HEK293 (cell line): ENCODE results near the gene CHRDL1.

Source experiments
- CTCF ChIA-PET: fragments of 350-600 bp; formaldehyde crosslinking; extraction: SDS; loops from one replicate; lab custom pipeline; 2021; ENCODE audit warnings: antibody characterized with exemption; lab: Yijun Ruan, JAX
- POLR2A ChIA-PET: fragments of 300-600 bp; formaldehyde crosslinking; extraction: SDS; loops from one replicate; lab custom pipeline; 2020; ENCODE audit warnings: antibody characterized with exemption, inconsistent platforms; lab: Yijun Ruan, JAX
- H3K27ac ChIP-seq: fragments of 200-500 bp; sonication (Bioruptor generic); 2 replicates; pipeline ENCODE4 v1.5.1; 2014; ENCODE audit warnings: low read depth, low read length, control low read depth, inconsistent platforms; ENCODE audit errors: extremely low read depth
- H3K36me3 ChIP-seq, 2 experiments: fragments of 200-500 bp in 1 of 2; sonication (Bioruptor generic) in 1 of 2; 1 replicate in 1 of 2; 2 replicates in 1 of 2; pipeline ENCODE4 v1.5.1; 2014 to 2017; ENCODE audit warnings: inconsistent platforms in 2 of 2, low read length in 2 of 2; ENCODE audit not compliant: control insufficient read depth in 2 of 2, insufficient read depth in 1 of 2
- H3K4me1 ChIP-seq: fragments of 200-500 bp; sonication (Bioruptor generic); 2 replicates; pipeline ENCODE4 v1.5.1; 2014; ENCODE audit warnings: mild to moderate bottlenecking, low read length, inconsistent platforms; ENCODE audit not compliant: control insufficient read depth, insufficient read depth
- H3K4me3 ChIP-seq: 2 replicates; pipeline ENCODE4 v1.5.1; 2011; ENCODE audit warnings: low read depth, mild to moderate bottlenecking, control low read depth, low read length, moderate library complexity
- H3K9me3 ChIP-seq: fragments of 200-500 bp; sonication (Bioruptor generic); 2 replicates; pipeline ENCODE4 v1.5.1; 2014; ENCODE audit warnings: low read depth, low read length, inconsistent platforms; ENCODE audit not compliant: control insufficient read depth, insufficient read depth
- BCL11B ChIP-seq: fragments of 450-650 bp; formaldehyde crosslinking; IDR thresholded peaks from 2 replicates; pipeline ENCODE4 v1.5.1; 2016; ENCODE audit warnings: low read depth, missing biosample characterization, missing genetic modification characterization
- KLF10 ChIP-seq: fragments of 450-650 bp; IDR thresholded peaks from 2 replicates; pipeline ENCODE4 v1.5.1; 2018; ENCODE audit warnings: missing biosample characterization, mild to moderate bottlenecking, missing genetic modification characterization
- KLF8 ChIP-seq: fragments of 450-650 bp; formaldehyde crosslinking; IDR thresholded peaks from 2 replicates; pipeline ENCODE4 v1.5.1; 2016; ENCODE audit warnings: missing biosample characterization, missing genetic modification characterization
- MZF1 ChIP-seq: fragments of 450-650 bp; formaldehyde crosslinking; IDR thresholded peaks from 2 replicates; pipeline ENCODE4 v1.5.1; 2017; ENCODE audit warnings: missing biosample characterization, missing genetic modification characterization, borderline replicate concordance
- REPIN1 ChIP-seq: fragments of 450-650 bp; formaldehyde crosslinking; IDR thresholded peaks from 2 replicates; pipeline ENCODE4 v1.5.1; 2017; ENCODE audit warnings: missing biosample characterization, missing genetic modification characterization, low read depth
- ZFHX2 ChIP-seq: fragments of 450-650 bp; formaldehyde crosslinking; conservative IDR thresholded peaks from 2 replicates; pipeline ENCODE4 v1.5.1; 2016; ENCODE audit warnings: missing biosample characterization, missing genetic modification characterization
- ZFP69B ChIP-seq: fragments of 450-650 bp; formaldehyde crosslinking; IDR thresholded peaks from 2 replicates; pipeline ENCODE4 v1.5.1; 2016; ENCODE audit warnings: missing biosample characterization, missing genetic modification characterization
- ZNF10 ChIP-seq: fragments of 450-650 bp; formaldehyde crosslinking; IDR thresholded peaks from 2 replicates; pipeline ENCODE4 v1.5.1; 2017; ENCODE audit warnings: missing biosample characterization, missing genetic modification characterization
- ZNF132 ChIP-seq: fragments of 450-650 bp; formaldehyde crosslinking; IDR thresholded peaks from 2 replicates; pipeline ENCODE4 v1.5.1; 2017; ENCODE audit warnings: missing biosample characterization, missing genetic modification characterization, borderline replicate concordance
- ZNF174 ChIP-seq: fragments of 450-650 bp; formaldehyde crosslinking; IDR thresholded peaks from 2 replicates; pipeline ENCODE4 v1.5.0; 2017; ENCODE audit warnings: missing biosample characterization, mild to moderate bottlenecking, missing genetic modification characterization
- ZNF211 ChIP-seq: fragments of 450-650 bp; formaldehyde crosslinking; IDR thresholded peaks from 2 replicates; pipeline ENCODE4 v1.5.1; 2016; ENCODE audit warnings: low read depth, missing biosample characterization, missing genetic modification characterization
- ZNF248 ChIP-seq: fragments of 450-650 bp; formaldehyde crosslinking; IDR thresholded peaks from 2 replicates; pipeline ENCODE4 v1.5.1; 2017; ENCODE audit warnings: missing biosample characterization, missing genetic modification characterization
- ZNF350 ChIP-seq: fragments of 450-650 bp; formaldehyde crosslinking; IDR thresholded peaks from 2 replicates; pipeline ENCODE4 v1.5.0; 2017; ENCODE audit warnings: missing biosample characterization, mild to moderate bottlenecking, missing genetic modification characterization
- ZNF354C ChIP-seq: fragments of 450-650 bp; formaldehyde crosslinking; IDR thresholded peaks from 2 replicates; pipeline ENCODE4 v1.5.1; 2016; ENCODE audit warnings: missing biosample characterization, missing genetic modification characterization, low read depth, borderline replicate concordance
- ZNF394 ChIP-seq: fragments of 450-650 bp; formaldehyde crosslinking; IDR thresholded peaks from 2 replicates; pipeline ENCODE4 v1.5.1; 2016; ENCODE audit warnings: missing biosample characterization, missing genetic modification characterization, mild to moderate bottlenecking, moderate library complexity, borderline replicate concordance
- ZNF426 ChIP-seq: fragments of 450-650 bp; formaldehyde crosslinking; IDR thresholded peaks from 2 replicates; pipeline ENCODE4 v1.5.1; 2017; ENCODE audit warnings: missing biosample characterization, missing genetic modification characterization, mild to moderate bottlenecking, inconsistent platforms, moderate library complexity
- ZNF433 ChIP-seq: fragments of 450-650 bp; formaldehyde crosslinking; IDR thresholded peaks from 2 replicates; pipeline ENCODE4 v1.5.1; 2016; ENCODE audit warnings: missing biosample characterization, missing genetic modification characterization, low read depth
- ZNF596 ChIP-seq: fragments of 450-650 bp; IDR thresholded peaks from 2 replicates; pipeline ENCODE4 v1.5.0; 2018; ENCODE audit warnings: missing biosample characterization, mild to moderate bottlenecking, missing genetic modification characterization, moderate library complexity
- ZNF623 ChIP-seq: fragments of 450-650 bp; formaldehyde crosslinking; IDR thresholded peaks from 2 replicates; pipeline ENCODE4 v1.5.1; 2016; ENCODE audit warnings: missing biosample characterization, missing genetic modification characterization
- ZNF660 ChIP-seq: fragments of 450-650 bp; IDR thresholded peaks from 2 replicates; pipeline ENCODE4 v1.5.1; 2018; ENCODE audit warnings: missing biosample characterization, mild to moderate bottlenecking, missing genetic modification characterization
- ZNF670 ChIP-seq: fragments of 450-650 bp; formaldehyde crosslinking; IDR thresholded peaks from 2 replicates; pipeline ENCODE4 v1.5.1; 2016; ENCODE audit warnings: missing biosample characterization, missing genetic modification characterization, low read depth
- ZNF701 ChIP-seq: fragments of 450-650 bp; formaldehyde crosslinking; IDR thresholded peaks from 2 replicates; pipeline ENCODE4 v1.5.1; 2016; ENCODE audit warnings: missing biosample characterization, missing genetic modification characterization
- ZNF76 ChIP-seq: fragments of 450-650 bp; formaldehyde crosslinking; IDR thresholded peaks from 2 replicates; pipeline ENCODE4; 2016; ENCODE audit warnings: low read depth, missing biosample characterization, missing genetic modification characterization, borderline replicate concordance
- ZNF792 ChIP-seq: fragments of 450-650 bp; formaldehyde crosslinking; IDR thresholded peaks from 2 replicates; pipeline ENCODE4 v1.5.1; 2016; ENCODE audit warnings: missing biosample characterization, missing genetic modification characterization
- ZSCAN23 ChIP-seq: fragments of 450-650 bp; formaldehyde crosslinking; IDR thresholded peaks from 2 replicates; pipeline ENCODE4 v1.5.1; 2016; ENCODE audit warnings: missing biosample characterization, missing genetic modification characterization
- TF ChIP-seq, protein P1 (sequence below): fragments of 450-650 bp; formaldehyde crosslinking; IDR thresholded peaks from 2 replicates; pipeline ENCODE4 v1.5.1; 2016; ENCODE audit warnings: missing biosample characterization, missing genetic modification characterization
- TF ChIP-seq, protein P2 (sequence below): fragments of 450-650 bp; formaldehyde crosslinking; IDR thresholded peaks from 2 replicates; pipeline ENCODE4 v1.5.1; 2016; ENCODE audit warnings: missing biosample characterization, missing genetic modification characterization
- TF ChIP-seq, protein P3 (sequence below): fragments of 450-650 bp; IDR thresholded peaks from 2 replicates; pipeline ENCODE4 v1.5.1; 2018; ENCODE audit warnings: missing biosample characterization, missing genetic modification characterization
- TF ChIP-seq, protein P4 (sequence below): fragments of 450-650 bp; formaldehyde crosslinking; IDR thresholded peaks from 2 replicates; pipeline ENCODE4 v1.5.1; 2016; ENCODE audit warnings: missing biosample characterization, missing genetic modification characterization

CHRDL1 gene

DNA sequence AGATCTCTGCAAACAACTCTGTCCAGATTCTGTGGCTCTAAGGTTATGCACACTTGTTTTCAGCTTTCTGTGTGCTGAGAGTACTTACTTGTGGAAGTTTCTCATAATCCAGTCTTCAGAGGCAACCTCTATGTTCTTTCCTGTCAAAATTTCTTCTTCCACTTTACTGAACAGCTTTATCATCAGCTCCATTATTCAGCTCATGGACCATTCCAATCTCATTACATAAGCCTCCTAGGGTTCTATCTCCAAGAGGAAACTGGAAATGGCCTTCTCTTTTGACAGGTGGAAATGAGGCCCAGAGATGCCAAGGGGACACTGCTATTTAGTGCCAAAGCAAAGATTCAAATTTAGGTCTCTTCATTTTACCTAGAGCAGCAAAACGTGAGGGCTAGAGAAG, 61.3 kb downstream of the CHRDL1 start:
- CTCF ChIA-PET = no interaction called here
- H3K4me1 ChIP-seq = no peaks in the 10 kb centered on the region
- H3K27ac ChIP-seq = no peak overlapping the region
- H3K4me3 ChIP-seq = no peak overlapping the region
- TF ChIP-seq, protein P1, sequence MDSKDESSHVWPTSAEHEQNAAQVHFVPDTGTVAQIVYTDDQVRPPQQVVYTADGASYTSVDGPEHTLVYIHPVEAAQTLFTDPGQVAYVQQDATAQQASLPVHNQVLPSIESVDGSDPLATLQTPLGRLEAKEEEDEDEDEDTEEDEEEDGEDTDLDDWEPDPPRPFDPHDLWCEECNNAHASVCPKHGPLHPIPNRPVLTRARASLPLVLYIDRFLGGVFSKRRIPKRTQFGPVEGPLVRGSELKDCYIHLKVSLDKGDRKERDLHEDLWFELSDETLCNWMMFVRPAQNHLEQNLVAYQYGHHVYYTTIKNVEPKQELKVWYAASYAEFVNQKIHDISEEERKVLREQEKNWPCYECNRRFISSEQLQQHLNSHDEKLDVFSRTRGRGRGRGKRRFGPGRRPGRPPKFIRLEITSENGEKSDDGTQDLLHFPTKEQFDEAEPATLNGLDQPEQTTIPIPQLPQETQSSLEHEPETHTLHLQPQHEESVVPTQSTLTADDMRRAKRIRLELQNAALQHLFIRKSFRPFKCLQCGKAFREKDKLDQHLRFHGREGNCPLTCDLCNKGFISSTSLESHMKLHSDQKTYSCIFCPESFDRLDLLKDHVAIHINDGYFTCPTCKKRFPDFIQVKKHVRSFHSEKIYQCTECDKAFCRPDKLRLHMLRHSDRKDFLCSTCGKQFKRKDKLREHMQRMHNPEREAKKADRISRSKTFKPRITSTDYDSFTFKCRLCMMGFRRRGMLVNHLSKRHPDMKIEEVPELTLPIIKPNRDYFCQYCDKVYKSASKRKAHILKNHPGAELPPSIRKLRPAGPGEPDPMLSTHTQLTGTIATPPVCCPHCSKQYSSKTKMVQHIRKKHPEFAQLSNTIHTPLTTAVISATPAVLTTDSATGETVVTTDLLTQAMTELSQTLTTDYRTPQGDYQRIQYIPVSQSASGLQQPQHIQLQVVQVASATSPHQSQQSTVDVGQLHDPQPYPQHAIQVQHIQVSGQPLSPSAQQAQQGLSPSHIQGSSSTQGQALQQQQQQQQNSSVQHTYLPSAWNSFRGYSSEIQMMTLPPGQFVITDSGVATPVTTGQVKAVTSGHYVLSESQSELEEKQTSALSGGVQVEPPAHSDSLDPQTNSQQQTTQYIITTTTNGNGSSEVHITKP (tag by site-specific recombination) = no peak
- TF ChIP-seq, protein P2, sequence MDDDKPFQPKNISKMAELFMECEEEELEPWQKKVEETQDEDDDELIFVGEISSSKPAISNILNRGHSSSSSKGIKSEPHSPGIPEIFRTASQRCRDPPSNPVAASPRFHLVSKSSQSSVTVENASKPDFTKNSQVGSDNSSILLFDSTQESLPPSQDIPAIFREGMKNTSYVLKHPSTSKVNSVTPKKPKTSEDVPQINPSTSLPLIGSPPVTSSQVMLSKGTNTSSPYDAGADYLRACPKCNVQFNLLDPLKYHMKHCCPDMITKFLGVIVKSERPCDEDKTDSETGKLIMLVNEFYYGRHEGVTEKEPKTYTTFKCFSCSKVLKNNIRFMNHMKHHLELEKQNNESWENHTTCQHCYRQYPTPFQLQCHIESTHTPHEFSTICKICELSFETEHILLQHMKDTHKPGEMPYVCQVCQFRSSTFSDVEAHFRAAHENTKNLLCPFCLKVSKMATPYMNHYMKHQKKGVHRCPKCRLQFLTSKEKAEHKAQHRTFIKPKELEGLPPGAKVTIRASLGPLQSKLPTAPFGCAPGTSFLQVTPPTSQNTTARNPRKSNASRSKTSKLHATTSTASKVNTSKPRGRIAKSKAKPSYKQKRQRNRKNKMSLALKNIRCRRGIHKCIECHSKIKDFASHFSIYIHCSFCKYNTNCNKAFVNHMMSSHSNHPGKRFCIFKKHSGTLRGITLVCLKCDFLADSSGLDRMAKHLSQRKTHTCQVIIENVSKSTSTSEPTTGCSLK = no peak
- TF ChIP-seq ZNF76 (tag by site-specific recombination) = no peak
- TF ChIP-seq ZSCAN23 (tag by site-specific recombination) = no peak
- TF ChIP-seq, protein P3, sequence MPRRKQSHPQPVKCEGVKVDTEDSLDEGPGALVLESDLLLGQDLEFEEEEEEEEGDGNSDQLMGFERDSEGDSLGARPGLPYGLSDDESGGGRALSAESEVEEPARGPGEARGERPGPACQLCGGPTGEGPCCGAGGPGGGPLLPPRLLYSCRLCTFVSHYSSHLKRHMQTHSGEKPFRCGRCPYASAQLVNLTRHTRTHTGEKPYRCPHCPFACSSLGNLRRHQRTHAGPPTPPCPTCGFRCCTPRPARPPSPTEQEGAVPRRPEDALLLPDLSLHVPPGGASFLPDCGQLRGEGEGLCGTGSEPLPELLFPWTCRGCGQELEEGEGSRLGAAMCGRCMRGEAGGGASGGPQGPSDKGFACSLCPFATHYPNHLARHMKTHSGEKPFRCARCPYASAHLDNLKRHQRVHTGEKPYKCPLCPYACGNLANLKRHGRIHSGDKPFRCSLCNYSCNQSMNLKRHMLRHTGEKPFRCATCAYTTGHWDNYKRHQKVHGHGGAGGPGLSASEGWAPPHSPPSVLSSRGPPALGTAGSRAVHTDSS = no peak
- TF ChIP-seq ZNF660 (tag by site-specific recombination) = no peak
- no peak for TF ChIP-seq ZNF248 (tag by site-specific recombination)
- no peak for TF ChIP-seq ZNF670 (tag by site-specific recombination)
- TF ChIP-seq KLF8 (tag by site-specific recombination) = no peak
- no peak for TF ChIP-seq ZNF701
- TF ChIP-seq ZNF426 (tag by site-specific recombination) = no peak
- H3K9me3 ChIP-seq = no peaks in the 10 kb centered on the region
- POLR2A ChIA-PET = no interaction called here
- no peaks in the 10 kb centered on the region for H3K36me3 ChIP-seq

DNA sequence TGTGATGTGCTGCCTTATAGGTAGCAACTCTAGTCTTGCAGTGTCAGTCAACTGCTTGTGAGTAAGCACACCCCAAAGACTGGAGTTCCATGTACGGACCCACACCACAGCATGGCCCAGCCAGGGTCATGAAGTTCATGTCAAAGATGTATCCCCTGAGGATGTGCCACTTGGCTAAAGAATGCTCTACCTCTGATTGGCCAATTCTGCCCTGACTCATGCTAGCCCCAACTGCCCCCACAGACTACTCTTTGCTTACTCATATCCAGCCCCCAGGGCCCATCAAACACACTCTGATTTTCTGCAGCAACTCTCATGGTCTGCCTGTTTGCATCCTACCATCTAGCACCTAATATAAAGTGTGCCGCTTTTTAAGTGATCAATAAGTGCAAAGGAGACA, 62.5 kb downstream of the CHRDL1 start:
- ChIA-PET POLR2A (no interaction called here), CTCF (no interaction called here)
- Histone ChIP-seq H3K9me3 (no peaks in the 10 kb centered on the region), H3K4me1 (no peaks in the 10 kb centered on the region), H3K27ac (no peak overlapping the region), H3K36me3 (no peaks in the 10 kb centered on the region), H3K4me3 (no peak overlapping the region)
- TF ChIP-seq ZNF174 (tag by site-specific recombination) (no peak), KLF10 (tag by site-specific recombination) (no peak), ZNF350 (tag by site-specific recombination) (no peak), ZFHX2 (tag by site-specific recombination) (no peak), ZNF10 (no peak), BCL11B (tag by site-specific recombination) (no peak), MZF1 (tag by site-specific recombination) (no peak), ZNF596 (tag by site-specific recombination) (no peak), ZNF211 (tag by site-specific recombination) (no peak), REPIN1 (tag by site-specific recombination) (no peak), ZNF394 (tag by site-specific recombination) (no peak), ZNF623 (tag by site-specific recombination) (no peak), ZFP69B (tag by site-specific recombination) (no peak), ZNF354C (tag by site-specific recombination) (no peak), ZNF433 (tag by site-specific recombination) (no peak), ZNF792 (tag by site-specific recombination) (no peak), ZNF132 (tag by site-specific recombination) (no peak)
- TF ChIP-seq, protein P4, sequence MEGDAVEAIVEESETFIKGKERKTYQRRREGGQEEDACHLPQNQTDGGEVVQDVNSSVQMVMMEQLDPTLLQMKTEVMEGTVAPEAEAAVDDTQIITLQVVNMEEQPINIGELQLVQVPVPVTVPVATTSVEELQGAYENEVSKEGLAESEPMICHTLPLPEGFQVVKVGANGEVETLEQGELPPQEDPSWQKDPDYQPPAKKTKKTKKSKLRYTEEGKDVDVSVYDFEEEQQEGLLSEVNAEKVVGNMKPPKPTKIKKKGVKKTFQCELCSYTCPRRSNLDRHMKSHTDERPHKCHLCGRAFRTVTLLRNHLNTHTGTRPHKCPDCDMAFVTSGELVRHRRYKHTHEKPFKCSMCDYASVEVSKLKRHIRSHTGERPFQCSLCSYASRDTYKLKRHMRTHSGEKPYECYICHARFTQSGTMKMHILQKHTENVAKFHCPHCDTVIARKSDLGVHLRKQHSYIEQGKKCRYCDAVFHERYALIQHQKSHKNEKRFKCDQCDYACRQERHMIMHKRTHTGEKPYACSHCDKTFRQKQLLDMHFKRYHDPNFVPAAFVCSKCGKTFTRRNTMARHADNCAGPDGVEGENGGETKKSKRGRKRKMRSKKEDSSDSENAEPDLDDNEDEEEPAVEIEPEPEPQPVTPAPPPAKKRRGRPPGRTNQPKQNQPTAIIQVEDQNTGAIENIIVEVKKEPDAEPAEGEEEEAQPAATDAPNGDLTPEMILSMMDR (tag by site-specific recombination) = no peak
